Measurements from ENCODE around the gene BBLN.

GRCh38 chr9:128174062-128174461 is 14.0 kb downstream of the BBLN start:
- no peak for TF ChIP-seq POLR2A (IDR thresholded peaks at IDR 0.05)
- TF ChIP-seq CTCF (IDR thresholded peaks at IDR 0.05), result no peak
- no peak for TF ChIP-seq EP300 (IDR thresholded peaks at IDR 0.05)
